Vagina (tissue), 2 donors: ENCODE measurements around the gene MEA1. TPM values are rescaled to one million over a fixed set of nuclear protein-coding genes. Genes with fewer than 3 reads are reported as not detected.

ENCODE experiments used
- DNase-seq, 2 donors: peaks; one replicate each; pipeline ENCODE4 v3.0.0-alpha.2; 2017; ENCODE audit errors: extremely low spot score in 2 of 2
- H3K27ac ChIP-seq: fragments of 200-600 bp; sonication (generic); one replicate; pipeline ENCODE4 v1.5.1; 2019
- H3K27me3 ChIP-seq: fragments of 200-600 bp; sonication (generic); one replicate; pipeline ENCODE4 v1.5.1; 2019
- H3K36me3 ChIP-seq, 2 donors: fragments of 200-600 bp; sonication (generic); one replicate each; pipeline ENCODE4 v1.5.1; 2017 to 2019
- H3K4me1 ChIP-seq: fragments of 200-600 bp; sonication (generic); one replicate; pipeline ENCODE4 v1.5.1; 2019
- H3K4me3 ChIP-seq, 2 donors: fragments of 200-600 bp; sonication (generic); 1 replicate in 1 of 2; 2 replicates in 1 of 2; pipeline ENCODE4 v1.5.1; 2016 to 2019
- H3K9me3 ChIP-seq: fragments of 200-600 bp; sonication (generic); one replicate; pipeline ENCODE4 v1.5.1; 2019
- CTCF ChIP-seq, 3 experiments: fragments of 450-650 bp in 2 of 3; fragments of 200-600 bp in 1 of 3; sonication (generic) in 1 of 3; IDR thresholded peaks; one replicate each; pipeline ENCODE4 v1.5.1; 2017 to 2019; ENCODE audit warnings: antibody characterized with exemption in 3 of 3, mild to moderate bottlenecking in 2 of 3, moderate library complexity in 2 of 3
- POLR2A ChIP-seq, 2 donors: fragments of 450-650 bp; IDR thresholded peaks; one replicate each; pipeline ENCODE4 v1.6.1; 2017; ENCODE audit warnings: antibody characterized with exemption in 2 of 2, mild to moderate bottlenecking in 2 of 2, moderate library complexity in 2 of 2
- POLR2AphosphoS5 ChIP-seq, 2 donors: sonication (generic); formaldehyde crosslinking; IDR thresholded peaks; one replicate each; pipeline ENCODE4 v1.9.0; 2017; ENCODE audit warnings: antibody characterized with exemption in 2 of 2, mild to moderate bottlenecking in 2 of 2, low read depth in 1 of 2; ENCODE audit not compliant: insufficient read depth in 1 of 2
- intact Hi-C: fragments of 100-400 bp; cut with DNase I; formaldehyde crosslinking; loops from one replicate; pipeline ENCODE4 v1.15.1; 2023
- total RNA-seq: library from RNA; depleted of rRNA; stranded (reverse); fragments of >200 nt; gene quantifications from one replicate; pipeline ENCODE4 v1.2.3, GENCODE V29; 2016

MEA1 gene
- total RNA-seq, 1 donor from 2014 or later, result 40.3 TPM

GRCh38 chr6:42966571-42966970 lies 47.2 kb downstream of the MEA1 start:
- Histone ChIP-seq H3K4me3 (no peak overlapping the region), H3K27ac (no peak overlapping the region), H3K27me3 (no peaks in the 10 kb centered on the region), H3K4me1 (no peaks in the 10 kb centered on the region), H3K9me3 (no peaks in the 10 kb centered on the region), H3K36me3 (peaks cover 0 to 36% of the 10 kb centered on the region in 2 donors)
- no peak for DNase-seq
- no peak for TF ChIP-seq POLR2AphosphoS5 (IDR thresholded peaks at IDR 0.05; ENCODE audit: insufficient read depth in 1 of 2, low read depth in 1 of 2)
- TF ChIP-seq CTCF (IDR thresholded peaks at IDR 0.05), result no peak
- TF ChIP-seq POLR2A (IDR thresholded peaks at IDR 0.05), result no peak
- intact Hi-C loops, result no loop called here

GRCh38 chr6:42963855-42964605 lies 49.7 kb downstream of the MEA1 start:
- TF ChIP-seq CTCF (IDR thresholded peaks at IDR 0.05) (no peak), POLR2AphosphoS5 (IDR thresholded peaks at IDR 0.05; ENCODE audit: insufficient read depth in 1 of 2, low read depth in 1 of 2) (no peak), POLR2A (IDR thresholded peaks at IDR 0.05) (no peak)
- peaks cover 0 to 30% of the 10 kb centered on the region in 2 donors for H3K36me3 ChIP-seq
- H3K27me3 ChIP-seq, result no peaks in the 10 kb centered on the region
- H3K9me3 ChIP-seq, result no peaks in the 10 kb centered on the region
- DNase-seq, result no peak
- no peak overlapping the region for H3K4me3 ChIP-seq
- intact Hi-C loops, result no loop called here
- H3K27ac ChIP-seq, result no peak overlapping the region
- peaks cover 14% of the 10 kb centered on the region for H3K4me1 ChIP-seq

GRCh38 chr6:42963179-42963854 lies 50.4 kb downstream of the MEA1 start:
- intact Hi-C loops, result no loop called here
- H3K27me3 ChIP-seq, result no peaks in the 10 kb centered on the region
- TF ChIP-seq POLR2A (IDR thresholded peaks at IDR 0.05) (no peak), POLR2AphosphoS5 (IDR thresholded peaks at IDR 0.05; ENCODE audit: insufficient read depth in 1 of 2, low read depth in 1 of 2) (no peak), CTCF (IDR thresholded peaks at IDR 0.05) (no peak)

GRCh38 chr6:42962502-42963178 lies 51.1 kb downstream of the MEA1 start:
- H3K27ac ChIP-seq, result no peak overlapping the region
- no peaks in the 10 kb centered on the region for H3K27me3 ChIP-seq
- no peak for DNase-seq
- TF ChIP-seq CTCF (IDR thresholded peaks at IDR 0.05) (no peak), POLR2A (IDR thresholded peaks at IDR 0.05) (no peak), POLR2AphosphoS5 (IDR thresholded peaks at IDR 0.05; ENCODE audit: insufficient read depth in 1 of 2, low read depth in 1 of 2) (no peak)
- H3K36me3 ChIP-seq, result peaks cover 0 to 20% of the 10 kb centered on the region in 2 donors
- H3K4me3 ChIP-seq, result no peak overlapping the region
- peaks cover 14% of the 10 kb centered on the region for H3K4me1 ChIP-seq
- H3K9me3 ChIP-seq, result no peaks in the 10 kb centered on the region
- intact Hi-C loops, result no loop called here

More at GRCh38 chr6:42963179-42963854, 50.4 kb downstream of the MEA1 start:
- H3K4me1 ChIP-seq, result peaks cover 14% of the 10 kb centered on the region
- no peak overlapping the region for H3K27ac ChIP-seq
- DNase-seq, result no peak
- H3K36me3 ChIP-seq, result peaks cover 0 to 27% of the 10 kb centered on the region in 2 donors
- no peak overlapping the region for H3K4me3 ChIP-seq
- no peaks in the 10 kb centered on the region for H3K9me3 ChIP-seq
